GM12801 (cell line): ENCODE data around the gene ATPAF1.

Source experiments
- CTCF ChIP-seq: IDR thresholded peaks from one replicate; pipeline ENCODE4 v1.5.1; 2011; ENCODE audit warnings: control low read depth; ENCODE audit not compliant: insufficient read length; ENCODE audit errors: extremely low read depth

The ATPAF1 gene

GRCh38 chr1:46697053-46697452 is 28.9 kb upstream of the ATPAF1 start:
- TF ChIP-seq CTCF, result no peak

GRCh38 chr1:46692811-46693770 is 24.9 kb upstream of the ATPAF1 start:
- no peak for TF ChIP-seq CTCF

- TF ChIP-seq CTCF, result no peak
These were observed 24.0 kb upstream of the ATPAF1 start for GRCh38 chr1:46691997-46692790.

GRCh38 chr1:46690931-46691421 is 22.8 kb upstream of the ATPAF1 start:
- no peak for TF ChIP-seq CTCF

- TF ChIP-seq CTCF, result no peak
These were observed 21.7 kb upstream of the ATPAF1 start for GRCh38 chr1:46689897-46690296.

- no peak for TF ChIP-seq CTCF
These were observed 21.2 kb upstream of the ATPAF1 start for GRCh38 chr1:46689356-46689755.

- TF ChIP-seq CTCF, result no peak
These were observed 19.9 kb upstream of the ATPAF1 start for GRCh38 chr1:46687921-46688509.
